ENCODE results near the gene DRG1. TPM values are rescaled to one million over a fixed set of nuclear protein-coding genes. Genes with fewer than 3 reads are reported as not detected.

The DRG1 gene
- total and polyA plus RNA-seq, 8 donors: 9.4 to 62.2 (median 45.1) TPM

GRCh38 chr22:31442768-31443489 lies 43.5 kb downstream of the DRG1 start:
- DNase-seq: no peak
- WGBS, 5 donors: 83 to 94% (median 88%) methylated on average over 5 of the region's 5 CpGs
- TF ChIP-seq CTCF (IDR thresholded peaks at IDR 0.05) (no peak), POLR2A (IDR thresholded peaks at IDR 0.05) (no peak), EP300 (IDR thresholded peaks at IDR 0.05) (peak; percentile 67), POLR2AphosphoS5 (IDR thresholded peaks at IDR 0.05) (peak in 2 of 3 donors; percentile 24 to 81)
- Histone ChIP-seq H3K4me3 (no peak overlapping the region), H3K27me3 (no peaks in the 10 kb centered on the region), H3K27ac (peak overlapping the region in 3 of 5 donors; percentile 22 to 77 (median 45)), H3K36me3 (peaks cover 63 to 100% (median 97%) of the 10 kb centered on the region in 4 donors), H3K4me1 (no peaks in the 10 kb centered on the region), H3K9me3 (no peaks in the 10 kb centered on the region)
- intact Hi-C loops (cut with DNase I; ENCODE audit: low total_unique reads): no loop called here

- H3K36me3 ChIP-seq: peaks cover 57 to 100% (median 96%) of the 10 kb centered on the region in 4 donors
- no peak overlapping the region for H3K4me3 ChIP-seq
- TF ChIP-seq EP300 (IDR thresholded peaks at IDR 0.05) (no peak), CTCF (IDR thresholded peaks at IDR 0.05) (no peak), POLR2A (IDR thresholded peaks at IDR 0.05) (no peak), POLR2AphosphoS5 (IDR thresholded peaks at IDR 0.05) (no peak)
- no peaks in the 10 kb centered on the region for H3K27me3 ChIP-seq
- H3K4me1 ChIP-seq: no peaks in the 10 kb centered on the region
- intact Hi-C loops (cut with DNase I; ENCODE audit: low total_unique reads): no loop called here
- peak overlapping the region in 3 of 5 donors; percentile 22 to 77 (median 35) for H3K27ac ChIP-seq
- WGBS, 5 donors: 69 to 86% (median 78%) methylated on average over 7 of the region's 7 CpGs
- DNase-seq: no peak
- H3K9me3 ChIP-seq: no peaks in the 10 kb centered on the region
Measured at GRCh38 chr22:31443516-31443915, 44.1 kb downstream of the DRG1 start.

- Histone ChIP-seq H3K36me3 (peaks cover 39 to 97% (median 92%) of the 10 kb centered on the region in 4 donors), H3K4me3 (no peak overlapping the region), H3K9me3 (no peaks in the 10 kb centered on the region), H3K27me3 (no peaks in the 10 kb centered on the region), H3K4me1 (no peaks in the 10 kb centered on the region), H3K27ac (no peak overlapping the region)
- WGBS, 5 donors: 94 to 100% (median 97%) methylated on average over 3 of the region's 3 CpGs
- no peak for TF ChIP-seq CTCF (IDR thresholded peaks at IDR 0.05)
- TF ChIP-seq POLR2A (IDR thresholded peaks at IDR 0.05): no peak
- no peak for TF ChIP-seq POLR2AphosphoS5 (IDR thresholded peaks at IDR 0.05)
- no peak for TF ChIP-seq EP300 (IDR thresholded peaks at IDR 0.05)
- intact Hi-C loops (cut with DNase I; ENCODE audit: low total_unique reads): no loop called here
- DNase-seq: no peak
Measured at GRCh38 chr22:31445642-31446041, 46.2 kb downstream of the DRG1 start.

GRCh38 chr22:31446208-31446607 lies 46.8 kb downstream of the DRG1 start:
- WGBS, 5 donors: 61 to 90% (median 84%) methylated on average over 3 of the region's 3 CpGs
- no peaks in the 10 kb centered on the region for H3K27me3 ChIP-seq
- H3K4me1 ChIP-seq: no peaks in the 10 kb centered on the region
- intact Hi-C loops (cut with DNase I; ENCODE audit: low total_unique reads): no loop called here
- no peak for DNase-seq
- peaks cover 34 to 94% (median 86%) of the 10 kb centered on the region in 4 donors for H3K36me3 ChIP-seq
- no peak overlapping the region for H3K27ac ChIP-seq
- no peak overlapping the region for H3K4me3 ChIP-seq
- no peak for TF ChIP-seq POLR2AphosphoS5 (IDR thresholded peaks at IDR 0.05)
- H3K9me3 ChIP-seq: no peaks in the 10 kb centered on the region

GRCh38 chr22:31446767-31447166 lies 47.4 kb downstream of the DRG1 start:
- WGBS, 5 donors: 83 to 96% (median 92%) methylated on average over 2 of the region's 2 CpGs
- H3K36me3 ChIP-seq: peaks cover 28 to 94% (median 81%) of the 10 kb centered on the region in 4 donors

More at GRCh38 chr22:31446767-31447166, 47.4 kb downstream of the DRG1 start:
- no peak for DNase-seq
- no peaks in the 10 kb centered on the region for H3K27me3 ChIP-seq
- H3K4me1 ChIP-seq: peaks cover 0 to under 1% (median 0%) of the 10 kb centered on the region in 4 donors
- H3K9me3 ChIP-seq: no peaks in the 10 kb centered on the region
- TF ChIP-seq EP300 (IDR thresholded peaks at IDR 0.05): no peak
- no peak for TF ChIP-seq POLR2A (IDR thresholded peaks at IDR 0.05)
- no peak for TF ChIP-seq POLR2AphosphoS5 (IDR thresholded peaks at IDR 0.05)
- no peak for TF ChIP-seq CTCF (IDR thresholded peaks at IDR 0.05)
- intact Hi-C loops (cut with DNase I; ENCODE audit: low total_unique reads): no loop called here
- H3K27ac ChIP-seq: no peak overlapping the region
- H3K4me3 ChIP-seq: no peak overlapping the region
